H1 (cell line): ENCODE measurements around the gene CDADC1. TPM values are rescaled to one million over a fixed set of nuclear protein-coding genes. Genes with fewer than 3 reads are reported as not detected.

Experiments
- CTCF ChIA-PET: fragments of 300-600 bp; sonication (Branson Sonifier 250); formaldehyde crosslinking; loops from one replicate; lab custom pipeline; 2021; ENCODE audit not compliant: partially characterized antibody; lab: Charles Lee
- POLR2A ChIA-PET: fragments of 300-600 bp; sonication (Branson Sonifier 250); formaldehyde crosslinking; loops from one replicate; lab custom pipeline; 2021; ENCODE audit warnings: inconsistent platforms; ENCODE audit not compliant: partially characterized antibody; lab: Charles Lee
- DNase-seq, 2 experiments: peaks; one replicate each; pipeline versions ENCODE4 v3.0.0 to v3.0.0-alpha.2; 2010 to 2022; ENCODE audit warnings: low spot score in 2 of 2, low read depth in 1 of 2, mixed read lengths in 1 of 2
- FAIRE-seq: peaks from 2 replicates; lab custom pipeline; 2011; peaks lifted over from hg19 to GRCh38; lab: Jason Lieb, UNC
- H2AFZ ChIP-seq: 2 replicates; pipeline ENCODE4 v1.8.1; 2012; ENCODE audit warnings: low read length, inconsistent platforms
- H2AK5ac ChIP-seq: 2 replicates; pipeline ENCODE4 v1.6.1; 2013; ENCODE audit warnings: low read depth, low read length
- H2BK120ac ChIP-seq: replicated peaks from 2 replicates; pipeline ENCODE3; 2013; ENCODE audit warnings: low read depth, low read length, inconsistent platforms
- H2BK12ac ChIP-seq: 2 replicates; pipeline ENCODE4 v1.6.1; 2013; ENCODE audit warnings: low read depth, low read length
- H2BK15ac ChIP-seq: 2 replicates; pipeline ENCODE4 v1.6.1; 2013; ENCODE audit warnings: low read length
- H2BK20ac ChIP-seq: 2 replicates; pipeline ENCODE4 v1.6.1; 2013; ENCODE audit warnings: low read length
- H2BK5ac ChIP-seq: 2 replicates; pipeline ENCODE4 v1.6.1; 2013; ENCODE audit warnings: low read depth, low read length
- H3K14ac ChIP-seq: 2 replicates; pipeline ENCODE4 v1.6.1; 2013; ENCODE audit warnings: inconsistent platforms; ENCODE audit not compliant: insufficient read length
- H3K18ac ChIP-seq: 2 replicates; pipeline ENCODE4 v1.6.1; 2013; ENCODE audit warnings: low read length; ENCODE audit errors: extremely low read depth
- H3K23ac ChIP-seq: 2 replicates; pipeline ENCODE4 v1.6.1; 2013; ENCODE audit warnings: inconsistent platforms; ENCODE audit not compliant: insufficient read length
- H3K23me2 ChIP-seq: 2 replicates; pipeline ENCODE4 v1.6.1; 2013; ENCODE audit warnings: low read depth, low read length
- H3K27ac ChIP-seq: 2 replicates; pipeline ENCODE4 v1.6.1; 2011; ENCODE audit warnings: low read depth, low read length, inconsistent platforms
- H3K27me3 ChIP-seq, 4 experiments: replicated peaks in 1 of 4; 1 replicate in 1 of 4; 2 replicates in 3 of 4; pipeline versions ENCODE4 v1.6.1 to v1.8.1; 2011 to 2013; ENCODE audit warnings: low read length in 3 of 4, mild to moderate bottlenecking in 3 of 4, inconsistent platforms in 2 of 4, mixed read lengths in 2 of 4, moderate library complexity in 1 of 4; ENCODE audit not compliant: control insufficient read depth in 3 of 4, insufficient read depth in 3 of 4; ENCODE audit errors: extremely low read depth in 1 of 4
- H3K36me3 ChIP-seq, 4 experiments: 2 replicates each; pipeline versions ENCODE4 v1.6.1 to v1.8.1; 2011 to 2013; ENCODE audit warnings: mild to moderate bottlenecking in 4 of 4, low read length in 3 of 4, moderate library complexity in 2 of 4, control low read depth in 1 of 4, inconsistent platforms in 1 of 4; ENCODE audit not compliant: insufficient read depth in 4 of 4, control insufficient read depth in 2 of 4
- H3K4ac ChIP-seq: replicated peaks from 2 replicates; pipeline ENCODE3; 2013; ENCODE audit warnings: low read length, low read depth, mixed read lengths, inconsistent platforms; ENCODE audit not compliant: insufficient read length
- H3K4me1 ChIP-seq, 4 experiments: replicated peaks in 1 of 4; 1 replicate in 1 of 4; 2 replicates in 3 of 4; pipeline versions ENCODE4 v1.6.1 to v1.8.1; 2011 to 2013; ENCODE audit warnings: low read length in 3 of 4, inconsistent platforms in 2 of 4, mixed read lengths in 1 of 4; ENCODE audit not compliant: insufficient read depth in 4 of 4, control insufficient read depth in 3 of 4
- H3K4me2 ChIP-seq, 2 experiments: 2 replicates each; pipeline versions ENCODE4 v1.6.1 to v1.8.1; 2011 to 2013; ENCODE audit warnings: low read depth in 2 of 2, low read length in 2 of 2, control low read depth in 1 of 2, inconsistent platforms in 1 of 2, mild to moderate bottlenecking in 1 of 2; ENCODE audit not compliant: insufficient read depth in 1 of 2
- H3K4me3 ChIP-seq, 4 experiments: fragments of 200-600, 300-600 bp in 1 of 4; sonication (generic), shearing (Covaris generic), sonication (Bioruptor Twin) in 1 of 4; 2 replicates each; pipeline versions ENCODE4 v1.5.1 to v1.8.1; 2011 to 2016; ENCODE audit warnings: low read length in 4 of 4, low read depth in 3 of 4, control low read depth in 2 of 4, inconsistent platforms in 2 of 4, mild to moderate bottlenecking in 2 of 4, mixed read lengths in 1 of 4, moderate library complexity in 1 of 4; ENCODE audit not compliant: insufficient read depth in 2 of 4; ENCODE audit errors: extremely low read depth in 1 of 4
- H3K56ac ChIP-seq: replicated peaks from 2 replicates; pipeline ENCODE3; 2013; ENCODE audit warnings: low read depth, mild to moderate bottlenecking, mixed read lengths, low read length, inconsistent platforms; ENCODE audit not compliant: insufficient read length
- H3K79me1 ChIP-seq: 2 replicates; pipeline ENCODE4 v1.6.1; 2013; ENCODE audit warnings: low read depth, low read length, control low read depth
- H3K79me2 ChIP-seq, 2 experiments: 2 replicates each; pipeline versions ENCODE4 v1.6.1 to v1.8.1; 2012 to 2013; ENCODE audit warnings: low read length in 2 of 2, mild to moderate bottlenecking in 2 of 2, inconsistent platforms in 1 of 2; ENCODE audit not compliant: insufficient read depth in 2 of 2, control insufficient read depth in 1 of 2
- H3K9ac ChIP-seq, 4 experiments: replicated peaks in 1 of 4; 1 replicate in 1 of 4; 2 replicates in 3 of 4; pipeline versions ENCODE4 v1.6.1 to v1.8.1; 2011 to 2013; ENCODE audit warnings: low read depth in 3 of 4, low read length in 3 of 4, control low read depth in 2 of 4, mild to moderate bottlenecking in 2 of 4, moderate library complexity in 2 of 4, inconsistent platforms in 1 of 4; ENCODE audit errors: extremely low read depth in 1 of 4
- H3K9me3 ChIP-seq, 2 experiments: 2 replicates each; pipeline versions ENCODE4 v1.6.1 to v1.8.1; 2012 to 2013; ENCODE audit warnings: mild to moderate bottlenecking in 2 of 2, moderate library complexity in 2 of 2, control low read depth in 1 of 2, inconsistent platforms in 1 of 2, low read depth in 1 of 2, low read length in 1 of 2, mixed read lengths in 1 of 2; ENCODE audit not compliant: insufficient read depth in 2 of 2
- H4K20me1 ChIP-seq, 2 experiments: replicated peaks in 1 of 2; 2 replicates each; pipeline versions ENCODE3 to v1.8.1; 2011 to 2013; ENCODE audit warnings: inconsistent platforms in 2 of 2, low read length in 2 of 2, mild to moderate bottlenecking in 1 of 2; ENCODE audit not compliant: insufficient read depth in 2 of 2, control insufficient read depth in 1 of 2
- H4K5ac ChIP-seq: 2 replicates; pipeline ENCODE4 v1.6.1; 2013; ENCODE audit warnings: low read length, low read depth, mixed read lengths, inconsistent platforms; ENCODE audit not compliant: insufficient read length
- H4K8ac ChIP-seq: 2 replicates; pipeline ENCODE4 v1.8.0; 2013; ENCODE audit warnings: mild to moderate bottlenecking, moderate library complexity, low read length, inconsistent platforms; ENCODE audit not compliant: insufficient read depth; ENCODE audit errors: extremely low read depth
- H4K91ac ChIP-seq: replicated peaks from 2 replicates; pipeline ENCODE3; 2013; ENCODE audit warnings: low read length, mixed read lengths, inconsistent platforms; ENCODE audit not compliant: insufficient read length
- ASH2L ChIP-seq: fragments of 200-600, 300-600 bp; sonication (generic); IDR thresholded peaks from one replicate; pipeline ENCODE4 v1.7.1; 2017; ENCODE audit warnings: low read length
- CHD1 ChIP-seq: IDR thresholded peaks from 2 replicates; pipeline ENCODE4 v1.6.1; 2012; ENCODE audit warnings: low read depth, low read length, improper control_type of control experiment
- CTBP2 ChIP-seq: IDR thresholded peaks from 2 replicates; pipeline ENCODE4 v1.7.0; 2011; ENCODE audit warnings: borderline replicate concordance, mild to moderate bottlenecking, moderate library complexity, mixed read lengths, low read length; ENCODE audit not compliant: insufficient read depth, insufficient read length
- HDAC6 ChIP-seq: IDR thresholded peaks from one replicate; pipeline ENCODE4 v1.7.1; 2012; ENCODE audit warnings: low read depth, mild to moderate bottlenecking, inconsistent platforms, low read length, moderate library complexity
- MAFK ChIP-seq: IDR thresholded peaks from 2 replicates; pipeline ENCODE4 v1.6.1; 2012; ENCODE audit warnings: low read depth, mild to moderate bottlenecking, improper control_type of control experiment, low read length
- PHF8 ChIP-seq: fragments of 200-600 bp; sonication (generic); conservative IDR thresholded peaks from 2 replicates; pipeline ENCODE4 v1.7.1; 2012; ENCODE audit warnings: low read depth, mild to moderate bottlenecking, inconsistent platforms, low read length, moderate library complexity
- RAD21 ChIP-seq, 2 experiments: IDR thresholded peaks in 1 of 2; conservative IDR thresholded peaks in 1 of 2; 2 replicates each; pipeline ENCODE4 v1.6.1; 2011; ENCODE audit warnings: low read depth in 2 of 2, low read length in 2 of 2, improper control_type of control experiment in 1 of 2, inconsistent platforms in 1 of 2, mild to moderate bottlenecking in 1 of 2, moderate library complexity in 1 of 2
- SIRT6 ChIP-seq: IDR thresholded peaks from one replicate; pipeline ENCODE4 v1.7.1; 2012; ENCODE audit warnings: low read length, inconsistent platforms
- TBP ChIP-seq: IDR thresholded peaks from 2 replicates; pipeline ENCODE4 v1.6.1; 2011; ENCODE audit warnings: low read depth, low read length, improper control_type of control experiment
- ZNF274 ChIP-seq: IDR thresholded peaks from 2 replicates; pipeline ENCODE4 v1.7.0; 2012; ENCODE audit warnings: low read length, borderline replicate concordance; ENCODE audit errors: extremely low read depth
- WGBS, 2 experiments: shearing (Covaris generic) in 1 of 2; methylation state at CpG; one replicate each; pipeline versions ENCODE4 v1.1.6 to v1.1.7; 2013 to 2015; ENCODE audit warnings: low lambda C conversion rate in 2 of 2, mixed read lengths in 2 of 2, inconsistent platforms in 1 of 2, low coverage in 1 of 2, missing lambda C conversion rate in 1 of 2; ENCODE audit not compliant: insufficient replicate concordance in 2 of 2, insufficient coverage in 1 of 2, insufficient read length in 1 of 2; ENCODE audit errors: extremely low coverage in 1 of 2, missing lambda C conversion rate in 1 of 2; 5-methylcytosine and 5-hydroxymethylcytosine counted together
- polyA plus RNA-seq, 7 experiments: library from polyadenylated mRNA; depleted of rRNA in 3 of 7; stranded (reverse) in 5 of 7; unstranded in 2 of 7; fragments of >200 nt in 5 of 7; fragments of 200-250 nt in 2 of 7; gene quantifications; 1 replicate in 5 of 7; 2 replicates in 1 of 7; 4 replicates in 1 of 7; pipeline versions ENCODE4 v1.2.1 to v1.2.3, GENCODE V29; 2011 to 2013; ENCODE audit warnings: missing spikeins in 2 of 7, mixed read lengths in 2 of 7
- total RNA-seq: library from RNA; stranded (reverse); fragmentation: NEBNext Ultra II Directional; extraction: Animal tissue kit (Norgen Biotek cat#: 25700); gene quantifications from 2 replicates; pipeline ENCODE4 v1.2.1, GENCODE V29; 2021
- TF ChIP-seq, protein P1 (sequence below), 3 experiments: IDR thresholded peaks; 1 replicate in 2 of 3; 2 replicates in 1 of 3; pipeline versions ENCODE4 v1.5.1 to v1.6.1; 2011; ENCODE audit warnings: low read length in 3 of 3, mild to moderate bottlenecking in 3 of 3, inconsistent platforms in 2 of 3, low read depth in 1 of 3, moderate library complexity in 1 of 3; ENCODE audit not compliant: insufficient read depth in 1 of 3; ENCODE audit errors: control extremely low read depth in 1 of 3

The CDADC1 gene
- total and polyA plus RNA-seq, 2 of the 8 experiments (the other 6 are each of a cell fraction or from before 2014, with no cell fraction given): 0.98 to 2.7 TPM

DNA sequence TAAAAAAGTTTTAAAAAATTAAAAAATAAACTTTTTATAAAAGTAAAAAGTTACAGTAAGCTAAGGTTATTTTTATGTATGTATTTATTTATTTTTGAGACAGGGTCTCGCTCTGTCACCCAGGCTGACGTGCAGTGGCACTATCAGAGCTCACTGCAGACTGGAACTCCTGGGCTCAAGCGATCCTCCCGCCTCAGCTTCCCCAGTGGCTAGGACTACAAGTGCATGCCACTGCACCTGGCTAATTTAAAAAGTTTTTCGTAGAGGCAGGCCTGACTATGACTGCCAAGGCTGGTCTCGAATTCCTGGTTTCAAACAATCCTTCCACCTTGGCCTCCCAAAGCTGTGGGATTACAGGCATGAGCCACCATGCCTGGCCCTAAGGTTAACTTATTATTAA is 64.1 kb downstream of the CDADC1 start:
- H3K23ac ChIP-seq: no peak overlapping the region
- H3K36me3 ChIP-seq: no peaks in the 10 kb centered on the region
- no peak overlapping the region for H2AFZ ChIP-seq
- no peak overlapping the region for H3K9ac ChIP-seq
- H2BK5ac ChIP-seq: no peak overlapping the region
- H4K91ac ChIP-seq: no peak overlapping the region
- H3K18ac ChIP-seq: no peak overlapping the region
- H3K23me2 ChIP-seq: no peaks in the 10 kb centered on the region
- no peak overlapping the region for H3K4ac ChIP-seq
- no peaks in the 10 kb centered on the region for H3K27me3 ChIP-seq
- H3K79me2 ChIP-seq: no peaks in the 10 kb centered on the region
- H2BK20ac ChIP-seq: no peak overlapping the region
- no peak overlapping the region for H3K4me3 ChIP-seq
- no peaks in the 10 kb centered on the region for H4K20me1 ChIP-seq
- no peak overlapping the region for H2AK5ac ChIP-seq
- no peak overlapping the region for H2BK120ac ChIP-seq
- H3K14ac ChIP-seq: no peak overlapping the region
- H3K27ac ChIP-seq: no peak overlapping the region
- H3K56ac ChIP-seq: no peak overlapping the region
- no peak overlapping the region for H2BK12ac ChIP-seq
- H3K9me3 ChIP-seq: no peaks in the 10 kb centered on the region
- DNase-seq: no peak
- 0 out of 7 replicates have a peak, but pooled peaks cover 0 to 2% (median 0%) of the 10 kb centered on the region in 4 experiments for H3K4me1 ChIP-seq
- H4K8ac ChIP-seq: no peak overlapping the region
- no peak overlapping the region for H3K4me2 ChIP-seq
- ChIA-PET CTCF (interaction anchor here (0.8 to 2.6 kb wide), 5 partner anchors 11 to 295 kb away, joined by 3 to 14 read pairs (median 3); partner anchors contain the start of genes CAB39L and SETDB2), POLR2A (no interaction called here)
- no peak for FAIRE-seq
- no peaks in the 10 kb centered on the region for H3K79me1 ChIP-seq
- no peak overlapping the region for H4K5ac ChIP-seq
- H2BK15ac ChIP-seq: no peak overlapping the region
- WGBS, 2 experiments: 90% methylated on average over 6 of the region's 6 CpGs; no CpG with 5 or more reads in 1 of the 2 experiments
- TF ChIP-seq, protein P1, sequence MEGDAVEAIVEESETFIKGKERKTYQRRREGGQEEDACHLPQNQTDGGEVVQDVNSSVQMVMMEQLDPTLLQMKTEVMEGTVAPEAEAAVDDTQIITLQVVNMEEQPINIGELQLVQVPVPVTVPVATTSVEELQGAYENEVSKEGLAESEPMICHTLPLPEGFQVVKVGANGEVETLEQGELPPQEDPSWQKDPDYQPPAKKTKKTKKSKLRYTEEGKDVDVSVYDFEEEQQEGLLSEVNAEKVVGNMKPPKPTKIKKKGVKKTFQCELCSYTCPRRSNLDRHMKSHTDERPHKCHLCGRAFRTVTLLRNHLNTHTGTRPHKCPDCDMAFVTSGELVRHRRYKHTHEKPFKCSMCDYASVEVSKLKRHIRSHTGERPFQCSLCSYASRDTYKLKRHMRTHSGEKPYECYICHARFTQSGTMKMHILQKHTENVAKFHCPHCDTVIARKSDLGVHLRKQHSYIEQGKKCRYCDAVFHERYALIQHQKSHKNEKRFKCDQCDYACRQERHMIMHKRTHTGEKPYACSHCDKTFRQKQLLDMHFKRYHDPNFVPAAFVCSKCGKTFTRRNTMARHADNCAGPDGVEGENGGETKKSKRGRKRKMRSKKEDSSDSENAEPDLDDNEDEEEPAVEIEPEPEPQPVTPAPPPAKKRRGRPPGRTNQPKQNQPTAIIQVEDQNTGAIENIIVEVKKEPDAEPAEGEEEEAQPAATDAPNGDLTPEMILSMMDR (IDR thresholded peaks at IDR 0.05; ENCODE audit: control extremely low read depth in 1 of 3, insufficient read depth in 1 of 3, low read depth in 1 of 3, low read length in 3 of 3): no peak
- TF ChIP-seq PHF8 (no peak), ASH2L (no peak), CHD1 (no peak), CTBP2 (no peak), RAD21 (IDR thresholded peaks at IDR 0.05 in 1 of 2, conservative IDR thresholded peaks at IDR 0.05 in 1 of 2; ENCODE audit: low read depth in 2 of 2, low read length in 2 of 2) (no peak), MAFK (no peak), SIRT6 (no peak), TBP (no peak), ZNF274 (no peak), HDAC6 (no peak)
